Measurements from ENCODE around the gene CCNI2. TPM values are rescaled to one million over a fixed set of nuclear protein-coding genes. Genes with fewer than 3 reads are reported as not detected.

The CCNI2 gene
- total and polyA plus RNA-seq, 8 donors, result 0.46 to 56.7 (median 1.6) TPM; not detected in 2

DNA sequence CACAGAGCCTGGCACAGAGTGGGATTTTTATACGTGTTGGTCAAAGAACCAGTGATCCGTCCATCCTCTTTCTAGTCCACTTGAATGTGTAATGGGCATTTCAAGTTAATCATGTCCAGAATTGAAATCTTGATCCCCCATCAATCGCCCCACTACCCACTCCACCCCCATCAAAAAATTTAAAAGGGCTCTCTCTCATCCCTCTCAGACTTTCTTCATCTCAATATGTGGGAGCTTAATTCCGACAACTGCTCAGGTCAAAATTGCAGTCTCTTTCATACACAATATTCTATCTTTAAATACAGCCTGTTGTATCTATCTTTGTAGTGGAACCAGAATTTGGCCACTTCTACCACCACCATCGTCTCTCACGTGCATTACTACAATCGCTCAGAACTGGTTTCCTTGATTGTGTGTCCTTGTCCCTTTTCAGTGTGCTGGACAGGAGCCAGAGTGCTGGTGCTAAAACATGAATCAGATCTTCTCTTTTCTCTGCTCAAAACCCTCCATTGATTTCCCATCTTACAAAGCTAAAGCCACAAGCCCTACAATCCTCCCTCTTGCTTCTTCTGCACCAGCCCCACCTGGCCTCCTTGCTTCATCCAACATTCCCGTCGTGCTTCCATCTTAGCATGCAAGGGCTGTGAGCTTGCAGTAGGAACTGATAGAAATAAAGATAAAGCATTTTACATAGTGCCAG lies 9.1 kb upstream of the CCNI2 start:
- no peak for DNase-seq
- 62 to 69% (median 66%) methylated on average over 9 of the region's 9 CpGs for WGBS, 5 donors
- Histone ChIP-seq H3K27ac (peak overlapping the region in 3 of 5 donors; percentile 69 to 83 (median 79)), H3K36me3 (peaks cover 0 to 4% (median 0%) of the 10 kb centered on the region in 4 donors), H3K4me3 (peak overlapping the region in 3 of 4 donors; percentile 87 to 98 (median 98)), H3K4me1 (peaks cover 8 to 20% (median 15%) of the 10 kb centered on the region in 4 donors), H3K9me3 (peaks cover 0 to 4% (median 0%) of the 10 kb centered on the region in 4 donors), H3K27me3 (peaks cover 0 to 14% (median 0%) of the 10 kb centered on the region in 3 donors)
- TF ChIP-seq, protein P1, sequence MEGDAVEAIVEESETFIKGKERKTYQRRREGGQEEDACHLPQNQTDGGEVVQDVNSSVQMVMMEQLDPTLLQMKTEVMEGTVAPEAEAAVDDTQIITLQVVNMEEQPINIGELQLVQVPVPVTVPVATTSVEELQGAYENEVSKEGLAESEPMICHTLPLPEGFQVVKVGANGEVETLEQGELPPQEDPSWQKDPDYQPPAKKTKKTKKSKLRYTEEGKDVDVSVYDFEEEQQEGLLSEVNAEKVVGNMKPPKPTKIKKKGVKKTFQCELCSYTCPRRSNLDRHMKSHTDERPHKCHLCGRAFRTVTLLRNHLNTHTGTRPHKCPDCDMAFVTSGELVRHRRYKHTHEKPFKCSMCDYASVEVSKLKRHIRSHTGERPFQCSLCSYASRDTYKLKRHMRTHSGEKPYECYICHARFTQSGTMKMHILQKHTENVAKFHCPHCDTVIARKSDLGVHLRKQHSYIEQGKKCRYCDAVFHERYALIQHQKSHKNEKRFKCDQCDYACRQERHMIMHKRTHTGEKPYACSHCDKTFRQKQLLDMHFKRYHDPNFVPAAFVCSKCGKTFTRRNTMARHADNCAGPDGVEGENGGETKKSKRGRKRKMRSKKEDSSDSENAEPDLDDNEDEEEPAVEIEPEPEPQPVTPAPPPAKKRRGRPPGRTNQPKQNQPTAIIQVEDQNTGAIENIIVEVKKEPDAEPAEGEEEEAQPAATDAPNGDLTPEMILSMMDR (IDR thresholded peaks at IDR 0.05), result no peak
- TF ChIP-seq POLR2AphosphoS5 (IDR thresholded peaks at IDR 0.05), result no peak
- TF ChIP-seq POLR2A (IDR thresholded peaks at IDR 0.05), result no peak
- TF ChIP-seq EP300 (IDR thresholded peaks at IDR 0.05), result no peak
- intact Hi-C loops (cut with DNase I; ENCODE audit: low total_unique reads), result no loop called here

DNA sequence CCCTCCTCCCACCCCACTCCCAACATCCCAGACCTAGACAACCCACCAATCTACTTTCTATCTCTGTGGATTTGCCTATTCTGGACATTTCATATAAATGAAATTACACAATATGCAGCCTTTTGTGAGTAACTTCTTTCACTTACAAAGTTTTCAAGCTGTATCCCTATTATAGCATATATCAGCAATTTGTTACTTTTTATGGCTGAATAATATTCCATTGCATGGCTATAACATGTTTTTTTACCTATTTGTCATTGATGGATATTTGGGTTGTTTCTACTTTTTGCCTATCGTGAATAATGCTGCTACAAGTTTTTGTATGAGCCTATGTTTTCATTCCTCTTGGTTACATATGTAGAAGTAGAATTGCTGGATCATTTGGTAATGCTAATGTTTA lies 8.0 kb upstream of the CCNI2 start:
- Histone ChIP-seq H3K27ac (no peak overlapping the region), H3K9me3 (peaks cover 0 to 4% (median 0%) of the 10 kb centered on the region in 4 donors), H3K4me3 (no peak overlapping the region), H3K27me3 (peaks cover 0 to 21% (median 0%) of the 10 kb centered on the region in 3 donors), H3K36me3 (no peaks in the 10 kb centered on the region), H3K4me1 (peaks cover 8 to 20% (median 15%) of the 10 kb centered on the region in 4 donors)
- no peak for TF ChIP-seq POLR2A (IDR thresholded peaks at IDR 0.05)
- TF ChIP-seq, protein P1 (IDR thresholded peaks at IDR 0.05), result no peak
- no peak for TF ChIP-seq POLR2AphosphoS5 (IDR thresholded peaks at IDR 0.05)
- TF ChIP-seq EP300 (IDR thresholded peaks at IDR 0.05), result no peak
- intact Hi-C loops (cut with DNase I; ENCODE audit: low total_unique reads), result no loop called here
- 48 to 89% (median 79%) methylated on average over 1 of the region's 1 CpG for WGBS, 5 donors
- DNase-seq, result no peak

DNA sequence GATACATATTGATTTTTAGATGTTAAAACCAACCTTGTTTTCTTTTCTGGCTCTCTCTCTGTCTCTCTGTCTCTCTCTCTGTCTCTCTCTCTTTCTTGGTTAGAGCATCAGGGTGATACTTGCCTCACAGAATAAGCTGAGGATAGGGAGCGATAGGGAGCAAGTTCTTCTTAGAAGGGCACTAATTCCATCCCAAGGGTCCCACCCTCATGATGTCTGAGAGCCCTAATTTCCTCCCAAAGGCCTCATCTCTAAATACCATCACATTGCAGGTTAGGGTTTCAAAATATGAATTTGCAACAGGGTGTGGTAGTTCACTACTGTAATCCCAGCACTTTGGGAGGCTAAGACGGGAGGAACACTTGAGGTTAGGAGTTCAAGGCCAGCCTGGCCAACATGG lies 5.1 kb upstream of the CCNI2 start:
- TF ChIP-seq, protein P1 (IDR thresholded peaks at IDR 0.05), result no peak
- TF ChIP-seq EP300 (IDR thresholded peaks at IDR 0.05) (no peak), POLR2AphosphoS5 (IDR thresholded peaks at IDR 0.05) (no peak), POLR2A (IDR thresholded peaks at IDR 0.05) (no peak)
- WGBS, 5 donors, result 91 to 96% (median 93%) methylated on average over 2 of the region's 2 CpGs

GRCh38 chr5:132742626-132743025 lies 4.6 kb upstream of the CCNI2 start:
- DNase-seq, result no peak
- H3K4me3 ChIP-seq, result no peak overlapping the region
- WGBS, 5 donors, result 90 to 94% (median 93%) methylated on average over 5 of the region's 5 CpGs
- no peaks in the 10 kb centered on the region for H3K36me3 ChIP-seq
- peaks cover 0 to 4% (median 0%) of the 10 kb centered on the region in 4 donors for H3K9me3 ChIP-seq
- H3K27ac ChIP-seq, result no peak overlapping the region
- intact Hi-C loops (cut with DNase I; ENCODE audit: low total_unique reads), result no loop called here
- H3K27me3 ChIP-seq, result peaks cover 0 to 53% (median 2%) of the 10 kb centered on the region in 3 donors
- H3K4me1 ChIP-seq, result peaks cover 12 to 18% (median 16%) of the 10 kb centered on the region in 4 donors
- TF ChIP-seq POLR2AphosphoS5 (IDR thresholded peaks at IDR 0.05), result no peak
- TF ChIP-seq EP300 (IDR thresholded peaks at IDR 0.05), result no peak
- TF ChIP-seq, protein P1 (IDR thresholded peaks at IDR 0.05), result no peak
- TF ChIP-seq POLR2A (IDR thresholded peaks at IDR 0.05), result no peak

More for the DNA sequence above, 5.1 kb upstream of the CCNI2 start:
- peaks cover 10 to 15% (median 13%) of the 10 kb centered on the region in 4 donors for H3K4me1 ChIP-seq
- no peak overlapping the region for H3K27ac ChIP-seq
- H3K9me3 ChIP-seq, result peaks cover 0 to 4% (median 0%) of the 10 kb centered on the region in 4 donors
- no peak for DNase-seq
- intact Hi-C loops (cut with DNase I; ENCODE audit: low total_unique reads), result no loop called here
- H3K27me3 ChIP-seq, result peaks cover 0 to 49% (median 0%) of the 10 kb centered on the region in 3 donors
- no peak overlapping the region for H3K4me3 ChIP-seq
- no peaks in the 10 kb centered on the region for H3K36me3 ChIP-seq

Data from stomach (tissue), 9 donors.